Muscle layer of colon (tissue), 2 donors: ENCODE results near the gene DIRAS3.
A peak's percentile ranks its signal among the peaks of the same experiment; 100 is the strongest.
"Not testable (repeated sequence)": the region's sequence is repeated elsewhere in the genome, so short reads cannot be mapped to it uniquely, and the experiment has no call there.

Experiments used
- H3K27ac ChIP-seq: one replicate; pipeline ENCODE4 v1.7.0; 2013; ENCODE audit warnings: low read depth, mild to moderate bottlenecking, low read length, moderate library complexity
- H3K27me3 ChIP-seq, 2 donors: one replicate each; pipeline ENCODE4 v1.7.0; 2013; ENCODE audit warnings: low read length in 2 of 2, mild to moderate bottlenecking in 2 of 2; ENCODE audit not compliant: insufficient read depth in 2 of 2, control insufficient read depth in 1 of 2
- H3K36me3 ChIP-seq: one replicate; pipeline ENCODE4 v1.7.0; 2013; ENCODE audit warnings: mild to moderate bottlenecking, low read length; ENCODE audit not compliant: insufficient read depth
- H3K4me1 ChIP-seq: one replicate; pipeline ENCODE4 v1.7.0; 2013; ENCODE audit warnings: mild to moderate bottlenecking, low read length; ENCODE audit not compliant: insufficient read depth
- H3K4me3 ChIP-seq, 2 donors: one replicate each; pipeline ENCODE4 v1.7.0; 2013; ENCODE audit warnings: low read length in 2 of 2, low read depth in 1 of 2, mild to moderate bottlenecking in 1 of 2, moderate library complexity in 1 of 2
- H3K9ac ChIP-seq: one replicate; pipeline ENCODE4 v1.7.0; 2013; ENCODE audit warnings: low read length
- H3K9me3 ChIP-seq: one replicate; pipeline ENCODE4 v1.7.0; 2013; ENCODE audit warnings: mild to moderate bottlenecking, low read length
- donor health status: abdominal sarcoma.
- donor health status: Adenocarcinoma of cecum.

Gene DIRAS3

GRCh38 chr1:68049941-68050878, at the start of gene DIRAS3:
TSS of gene DIRAS3 (minus strand) at chr1:68050627. CDS start at chr1:68047297, 3,330 bp downstream.
- Histone ChIP-seq H3K4me1 (no peaks in the 10 kb centered on the region), H3K36me3 (no peaks in the 10 kb centered on the region), H3K27ac (no peak within 1 kb of the TSS), H3K4me3 (peak within 1 kb of the TSS; percentile 16 to 39), H3K9ac (no peak within 1 kb of the TSS), H3K27me3 (no peaks in the 10 kb centered on the region), H3K9me3 (no peaks in the 10 kb centered on the region)

GRCh38 chr1:68093737-68094136, 43.3 kb upstream of the DIRAS3 start:
- Histone ChIP-seq H3K27ac (no peak overlapping the region), H3K27me3 (no peaks in the 10 kb centered on the region), H3K9me3 (no peaks in the 10 kb centered on the region), H3K4me3 (no peak overlapping the region), H3K9ac (no peak overlapping the region), H3K4me1 (no peaks in the 10 kb centered on the region), H3K36me3 (peaks cover 7% of the 10 kb centered on the region)

- no peak overlapping the region for H3K27ac ChIP-seq
- no peaks in the 10 kb centered on the region for H3K9me3 ChIP-seq
- no peak overlapping the region for H3K9ac ChIP-seq
- no peaks in the 10 kb centered on the region for H3K4me1 ChIP-seq
- H3K27me3 ChIP-seq: no peaks in the 10 kb centered on the region
- H3K36me3 ChIP-seq: no peaks in the 10 kb centered on the region
- H3K4me3 ChIP-seq: no peak overlapping the region
These were observed 36.8 kb upstream of the DIRAS3 start for GRCh38 chr1:68087184-68087583.

GRCh38 chr1:68085752-68086151, 35.3 kb upstream of the DIRAS3 start:
- Histone ChIP-seq H3K27ac (no peak overlapping the region), H3K4me1 (no peaks in the 10 kb centered on the region), H3K4me3 (no peak overlapping the region), H3K9ac (no peak overlapping the region), H3K36me3 (no peaks in the 10 kb centered on the region), H3K27me3 (no peaks in the 10 kb centered on the region), H3K9me3 (no peaks in the 10 kb centered on the region)

- Histone ChIP-seq H3K27me3 (no peaks in the 10 kb centered on the region), H3K4me1 (no peaks in the 10 kb centered on the region), H3K36me3 (no peaks in the 10 kb centered on the region), H3K9me3 (no peaks in the 10 kb centered on the region), H3K4me3 (no peak overlapping the region), H3K27ac (no peak overlapping the region), H3K9ac (no peak overlapping the region)
These were observed 33.3 kb upstream of the DIRAS3 start for GRCh38 chr1:68083686-68084085.

- no peak overlapping the region for H3K9ac ChIP-seq
- no peaks in the 10 kb centered on the region for H3K9me3 ChIP-seq
- no peak overlapping the region for H3K4me3 ChIP-seq
- H3K27ac ChIP-seq: no peak overlapping the region
- no peaks in the 10 kb centered on the region for H3K27me3 ChIP-seq
- H3K4me1 ChIP-seq: no peaks in the 10 kb centered on the region
- H3K36me3 ChIP-seq: no peaks in the 10 kb centered on the region
These were observed 31.4 kb upstream of the DIRAS3 start for GRCh38 chr1:68081775-68082283.

- no peak overlapping the region for H3K4me3 ChIP-seq
- no peaks in the 10 kb centered on the region for H3K27me3 ChIP-seq
- H3K27ac ChIP-seq: no peak overlapping the region
- no peaks in the 10 kb centered on the region for H3K36me3 ChIP-seq
- no peak overlapping the region for H3K9ac ChIP-seq
- H3K9me3 ChIP-seq: no peaks in the 10 kb centered on the region
- no peaks in the 10 kb centered on the region for H3K4me1 ChIP-seq
These were observed 28.2 kb upstream of the DIRAS3 start for GRCh38 chr1:68078647-68079046.

GRCh38 chr1:68074472-68074871, 24.0 kb upstream of the DIRAS3 start:
- no peaks in the 10 kb centered on the region for H3K36me3 ChIP-seq
- H3K9me3 ChIP-seq: no peaks in the 10 kb centered on the region
- no peak overlapping the region for H3K9ac ChIP-seq
- H3K27ac ChIP-seq: no peak overlapping the region
- H3K4me3 ChIP-seq: no peak overlapping the region
- no peaks in the 10 kb centered on the region for H3K4me1 ChIP-seq
- H3K27me3 ChIP-seq: no peaks in the 10 kb centered on the region

- Histone ChIP-seq H3K27ac (no peak overlapping the region), H3K9ac (no peak overlapping the region), H3K4me3 (no peak overlapping the region), H3K9me3 (no peaks in the 10 kb centered on the region), H3K27me3 (no peaks in the 10 kb centered on the region), H3K36me3 (no peaks in the 10 kb centered on the region), H3K4me1 (no peaks in the 10 kb centered on the region)
These were observed 15.3 kb upstream of the DIRAS3 start for GRCh38 chr1:68065766-68066165.

- H3K27me3 ChIP-seq, H3K4me3 ChIP-seq, H3K9me3 ChIP-seq, H3K4me1 ChIP-seq, H3K36me3 ChIP-seq, H3K27ac ChIP-seq, H3K9ac ChIP-seq: not testable (repeated sequence)
These were observed 7.6 kb upstream of the DIRAS3 start for GRCh38 chr1:68058053-68058452.

GRCh38 chr1:68057564-68057963, 7.1 kb upstream of the DIRAS3 start:
- Histone ChIP-seq H3K27ac (no peak overlapping the region), H3K4me3 (no peak overlapping the region), H3K9me3 (no peaks in the 10 kb centered on the region), H3K27me3 (no peaks in the 10 kb centered on the region), H3K4me1 (no peaks in the 10 kb centered on the region), H3K9ac (no peak overlapping the region), H3K36me3 (no peaks in the 10 kb centered on the region)

GRCh38 chr1:68057050-68057449, 6.6 kb upstream of the DIRAS3 start:
- no peak overlapping the region for H3K4me3 ChIP-seq
- no peaks in the 10 kb centered on the region for H3K4me1 ChIP-seq
- H3K9ac ChIP-seq: no peak overlapping the region
- no peak overlapping the region for H3K27ac ChIP-seq
- no peaks in the 10 kb centered on the region for H3K36me3 ChIP-seq
- no peaks in the 10 kb centered on the region for H3K27me3 ChIP-seq
- no peaks in the 10 kb centered on the region for H3K9me3 ChIP-seq
